ENCODE data around the gene FEM1B. TPM values are rescaled to one million over a fixed set of nuclear protein-coding genes. Genes with fewer than 3 reads are reported as not detected.
A peak's percentile ranks its signal among the peaks of the same experiment; 100 is the strongest.

Gene FEM1B
- total RNA-seq, 1 donor from 2014 or later = 57.0 TPM

GRCh38 chr15:68330901-68331300 lies 53.4 kb downstream of the FEM1B start:
- peaks cover 64 to 72% of the 10 kb centered on the region in 2 donors for H3K36me3 ChIP-seq
- peak overlapping the region; percentile 27 to 98 for H3K27ac ChIP-seq
- H3K27me3 ChIP-seq = no peaks in the 10 kb centered on the region
- peaks cover 29 to 49% of the 10 kb centered on the region in 2 donors for H3K4me1 ChIP-seq
- no peak for TF ChIP-seq CTCF (IDR thresholded peaks at IDR 0.05)
- intact Hi-C loops (cut with DNase I) = no loop called here
- DNase-seq (ENCODE audit: low spot score in 2 of 2) = no peak
- H3K9me3 ChIP-seq = no peaks in the 10 kb centered on the region
- no peak overlapping the region for H3K4me3 ChIP-seq

- H3K4me1 ChIP-seq = peaks cover 25 to 51% of the 10 kb centered on the region in 2 donors
- DNase-seq (ENCODE audit: low spot score in 2 of 2) = no peak
- H3K27me3 ChIP-seq = no peaks in the 10 kb centered on the region
- peak overlapping the region; percentile 96 to 98 for H3K27ac ChIP-seq
- TF ChIP-seq CTCF (IDR thresholded peaks at IDR 0.05) = no peak
- no peaks in the 10 kb centered on the region for H3K9me3 ChIP-seq
- no peak overlapping the region for H3K4me3 ChIP-seq
- peaks cover 50 to 67% of the 10 kb centered on the region in 2 donors for H3K36me3 ChIP-seq
- intact Hi-C loops (cut with DNase I) = no loop called here
Measured at GRCh38 chr15:68332266-68332665, 54.7 kb downstream of the FEM1B start.

- DNase-seq (ENCODE audit: low spot score in 2 of 2) = peak in 1 of 2 donors; percentile 76
- no peaks in the 10 kb centered on the region for H3K9me3 ChIP-seq
- H3K4me3 ChIP-seq = no peak overlapping the region
- peaks cover 37 to 56% of the 10 kb centered on the region in 2 donors for H3K36me3 ChIP-seq
- H3K27ac ChIP-seq = peak overlapping the region; percentile 96 to 98
- no peaks in the 10 kb centered on the region for H3K27me3 ChIP-seq
- TF ChIP-seq CTCF (IDR thresholded peaks at IDR 0.05) = no peak
- intact Hi-C loops (cut with DNase I) = loop anchor here (2.0 kb wide), 1 partner anchor 25 kb away; no protein-coding TSS in a partner anchor
- peaks cover 25 to 47% of the 10 kb centered on the region in 2 donors for H3K4me1 ChIP-seq
Measured at GRCh38 chr15:68333775-68334470, 56.4 kb downstream of the FEM1B start.

- peaks cover 25 to 54% of the 10 kb centered on the region in 2 donors for H3K4me1 ChIP-seq
- H3K27ac ChIP-seq = peak overlapping the region; percentile 96 to 98
- TF ChIP-seq CTCF (IDR thresholded peaks at IDR 0.05) = peak in 2 of 3 experiments; percentile 39 to 41
- H3K36me3 ChIP-seq = peaks cover 30 to 54% of the 10 kb centered on the region in 2 donors
- intact Hi-C loops (cut with DNase I) = loop anchor here (1.0 to 2.0 kb wide), 3 partner anchors 18 to 31 kb away; no protein-coding TSS in a partner anchor
- DNase-seq (ENCODE audit: low spot score in 2 of 2) = peak in 1 of 2 donors; percentile 88
- H3K9me3 ChIP-seq = no peaks in the 10 kb centered on the region
- no peaks in the 10 kb centered on the region for H3K27me3 ChIP-seq
- no peak overlapping the region for H3K4me3 ChIP-seq
Measured at GRCh38 chr15:68334661-68335124, 57.1 kb downstream of the FEM1B start.

- H3K27ac ChIP-seq = peak overlapping the region; percentile 96 to 98
- no peak for TF ChIP-seq CTCF (IDR thresholded peaks at IDR 0.05)
- H3K36me3 ChIP-seq = peaks cover 24 to 49% of the 10 kb centered on the region in 2 donors
- no peaks in the 10 kb centered on the region for H3K27me3 ChIP-seq
- H3K4me1 ChIP-seq = peaks cover 29 to 59% of the 10 kb centered on the region in 2 donors
- DNase-seq (ENCODE audit: low spot score in 2 of 2) = peak; percentile 53 to 94
- intact Hi-C loops (cut with DNase I) = loop anchor here (1.0 to 2.0 kb wide), 3 partner anchors 17 to 30 kb away; no protein-coding TSS in a partner anchor
- H3K4me3 ChIP-seq = no peak overlapping the region
- no peaks in the 10 kb centered on the region for H3K9me3 ChIP-seq
Measured at GRCh38 chr15:68335251-68335650, 57.7 kb downstream of the FEM1B start.
